Measurements from ENCODE around the gene ANKEF1.
"Not testable (repeated sequence)": the region's sequence is repeated elsewhere in the genome, so short reads cannot be mapped to it uniquely, and the experiment has no call there.

- TF ChIP-seq CTCF, MYC (IDR thresholded peaks at IDR 0.05; ENCODE audit: low read depth, low read length): not testable (repeated sequence)
Observed at GRCh38 chr20:10032269-10032668, 2.5 kb upstream of the ANKEF1 start.
